ENCODE measurements around the gene ZNF385B.

Gene ZNF385B

GRCh38 chr2:179822540-179822939, 38.9 kb downstream of the ZNF385B start:
- H3K36me3 ChIP-seq (replicated peaks; ENCODE audit: low read depth, low read length), result no peaks in the 10 kb centered on the region
- H3K4me1 ChIP-seq (ENCODE audit: low read length), result peaks cover 7% of the 10 kb centered on the region; the same call in 1 of the 2 replicates
- H3K4me2 ChIP-seq (ENCODE audit: low read length), result no peak overlapping the region
- H3K4me3 ChIP-seq (ENCODE audit: low read length), result no peak overlapping the region
- no peaks in the 10 kb centered on the region for H3K9me3 ChIP-seq (ENCODE audit: insufficient read depth, low read length)
- H3K27me3 ChIP-seq (ENCODE audit: low read depth, low read length), result no peaks in the 10 kb centered on the region
- H3K27ac ChIP-seq (ENCODE audit: low read length), result no peak overlapping the region
- no peaks in the 10 kb centered on the region for H4K20me1 ChIP-seq (ENCODE audit: insufficient read depth, low read length)
- H3K9ac ChIP-seq (ENCODE audit: low read length), result no peak overlapping the region
- no peak for TF ChIP-seq CTCF (IDR thresholded peaks at IDR 0.05; ENCODE audit: low read depth, low read length)
- no peak for TF ChIP-seq EZH2phosphoT487 (IDR thresholded peaks at IDR 0.05; ENCODE audit: low read depth)
- no peaks in the 10 kb centered on the region for H3K79me2 ChIP-seq (ENCODE audit: low read length)
- H2AFZ ChIP-seq (ENCODE audit: low read depth, low read length), result no peak overlapping the region

- 0 out of 2 replicates have a peak, but pooled peaks cover 4% of the 10 kb centered on the region for H3K4me1 ChIP-seq (ENCODE audit: low read length)
- H3K79me2 ChIP-seq (ENCODE audit: low read length), result no peaks in the 10 kb centered on the region
- H3K9ac ChIP-seq (ENCODE audit: low read length), result no peak overlapping the region
- no peaks in the 10 kb centered on the region for H3K9me3 ChIP-seq (ENCODE audit: insufficient read depth, low read length)
- H2AFZ ChIP-seq (ENCODE audit: low read depth, low read length), result no peak overlapping the region
- no peak overlapping the region for H3K4me2 ChIP-seq (ENCODE audit: low read length)
- TF ChIP-seq CTCF (IDR thresholded peaks at IDR 0.05; ENCODE audit: low read depth, low read length) (no peak), EZH2phosphoT487 (IDR thresholded peaks at IDR 0.05; ENCODE audit: low read depth) (no peak)
- H3K27me3 ChIP-seq (ENCODE audit: low read depth, low read length), result no peaks in the 10 kb centered on the region
- no peak overlapping the region for H3K27ac ChIP-seq (ENCODE audit: low read length)
- no peaks in the 10 kb centered on the region for H4K20me1 ChIP-seq (ENCODE audit: insufficient read depth, low read length)
- no peaks in the 10 kb centered on the region for H3K36me3 ChIP-seq (replicated peaks; ENCODE audit: low read depth, low read length)
- H3K4me3 ChIP-seq (ENCODE audit: low read length), result no peak overlapping the region
Observed at GRCh38 chr2:179818546-179818945, 42.9 kb downstream of the ZNF385B start.

- TF ChIP-seq EZH2phosphoT487 (IDR thresholded peaks at IDR 0.05; ENCODE audit: low read depth) (no peak), CTCF (IDR thresholded peaks at IDR 0.05; ENCODE audit: low read depth, low read length) (no peak)
- H3K27me3 ChIP-seq (ENCODE audit: low read depth, low read length), result no peaks in the 10 kb centered on the region
- H3K79me2 ChIP-seq (ENCODE audit: low read length), result no peaks in the 10 kb centered on the region
- H3K4me2 ChIP-seq (ENCODE audit: low read length), result 0 out of 2 replicates have a peak overlapping the region, but pooled peaks have one; percentile 15
- H3K9ac ChIP-seq (ENCODE audit: low read length), result no peak overlapping the region
- H3K4me3 ChIP-seq (ENCODE audit: low read length), result no peak overlapping the region
- no peaks in the 10 kb centered on the region for H4K20me1 ChIP-seq (ENCODE audit: insufficient read depth, low read length)
- H3K4me1 ChIP-seq (ENCODE audit: low read length), result 0 out of 2 replicates have a peak, but pooled peaks cover 4% of the 10 kb centered on the region
- H3K36me3 ChIP-seq (replicated peaks; ENCODE audit: low read depth, low read length), result no peaks in the 10 kb centered on the region
- H3K9me3 ChIP-seq (ENCODE audit: insufficient read depth, low read length), result no peaks in the 10 kb centered on the region
- no peak overlapping the region for H2AFZ ChIP-seq (ENCODE audit: low read depth, low read length)
- H3K27ac ChIP-seq (ENCODE audit: low read length), result no peak overlapping the region
Observed at GRCh38 chr2:179817181-179817841, 44.1 kb downstream of the ZNF385B start.

- Histone ChIP-seq H3K27me3 (ENCODE audit: low read depth, low read length) (no peaks in the 10 kb centered on the region), H2AFZ (ENCODE audit: low read depth, low read length) (no peak overlapping the region), H3K36me3 (replicated peaks; ENCODE audit: low read depth, low read length) (no peaks in the 10 kb centered on the region), H3K9ac (ENCODE audit: low read length) (no peak overlapping the region), H3K9me3 (ENCODE audit: insufficient read depth, low read length) (no peaks in the 10 kb centered on the region), H3K4me3 (ENCODE audit: low read length) (no peak overlapping the region), H3K4me2 (ENCODE audit: low read length) (no peak overlapping the region), H3K79me2 (ENCODE audit: low read length) (no peaks in the 10 kb centered on the region), H4K20me1 (ENCODE audit: insufficient read depth, low read length) (no peaks in the 10 kb centered on the region), H3K27ac (ENCODE audit: low read length) (no peak overlapping the region), H3K4me1 (ENCODE audit: low read length) (0 out of 2 replicates have a peak, but pooled peaks cover 4% of the 10 kb centered on the region)
- TF ChIP-seq CTCF (IDR thresholded peaks at IDR 0.05; ENCODE audit: low read depth, low read length) (no peak), EZH2phosphoT487 (IDR thresholded peaks at IDR 0.05; ENCODE audit: low read depth) (no peak)
Observed at GRCh38 chr2:179814050-179814449, 47.4 kb downstream of the ZNF385B start.
